HG03457 (cell line): ENCODE data around the gene WDR5B.
"Not testable (repeated sequence)": the region's sequence is repeated elsewhere in the genome, so short reads cannot be mapped to it uniquely, and the experiment has no call there.

Experiments
- ATAC-seq: cut with Tn5 transposase; IDR thresholded peaks from one replicate; pipeline ENCODE4 v1.9.1; 2021; ENCODE audit warnings: moderate number of reproducible peaks; ENCODE audit not compliant: unreplicated experiment

Gene WDR5B

DNA sequence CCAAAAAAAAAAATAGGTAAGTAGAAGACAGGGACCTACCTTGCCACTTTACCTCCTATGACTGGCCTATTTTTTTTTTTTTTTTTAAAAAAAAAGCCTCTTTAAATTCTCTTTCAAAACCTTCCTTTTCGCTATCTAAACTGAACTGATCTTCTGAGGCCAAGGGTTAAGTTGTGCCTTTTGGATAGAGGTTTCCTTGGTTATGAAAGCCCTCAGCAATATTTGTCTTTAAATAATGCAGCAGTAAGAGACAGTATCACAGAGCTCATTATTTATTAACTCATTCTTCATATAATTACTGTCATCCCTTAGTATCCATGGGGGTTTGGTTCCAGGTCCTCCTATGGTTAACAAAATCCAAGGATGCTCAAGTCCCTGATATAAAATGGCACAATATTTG, 41.8 kb downstream of the WDR5B start:
- no peak for ATAC-seq

DNA sequence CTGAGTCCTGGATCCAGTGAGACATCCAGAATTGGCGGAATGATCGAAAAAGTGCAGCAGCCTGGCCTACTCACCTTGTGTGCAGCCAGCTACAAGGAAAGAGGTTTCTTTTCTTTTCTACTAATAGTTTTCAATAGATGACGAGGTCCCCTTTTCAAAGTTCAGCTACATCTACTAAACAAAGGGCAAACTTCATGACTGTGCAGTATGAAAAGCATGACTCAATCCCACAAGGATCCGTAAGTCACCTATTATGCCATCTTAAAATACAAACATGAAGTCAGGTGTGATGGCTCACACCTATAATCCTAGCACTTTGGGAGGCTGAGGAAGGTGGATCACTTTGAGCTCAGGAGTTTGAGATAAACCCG, 49.5 kb downstream of the WDR5B start:
- no peak for ATAC-seq

DNA sequence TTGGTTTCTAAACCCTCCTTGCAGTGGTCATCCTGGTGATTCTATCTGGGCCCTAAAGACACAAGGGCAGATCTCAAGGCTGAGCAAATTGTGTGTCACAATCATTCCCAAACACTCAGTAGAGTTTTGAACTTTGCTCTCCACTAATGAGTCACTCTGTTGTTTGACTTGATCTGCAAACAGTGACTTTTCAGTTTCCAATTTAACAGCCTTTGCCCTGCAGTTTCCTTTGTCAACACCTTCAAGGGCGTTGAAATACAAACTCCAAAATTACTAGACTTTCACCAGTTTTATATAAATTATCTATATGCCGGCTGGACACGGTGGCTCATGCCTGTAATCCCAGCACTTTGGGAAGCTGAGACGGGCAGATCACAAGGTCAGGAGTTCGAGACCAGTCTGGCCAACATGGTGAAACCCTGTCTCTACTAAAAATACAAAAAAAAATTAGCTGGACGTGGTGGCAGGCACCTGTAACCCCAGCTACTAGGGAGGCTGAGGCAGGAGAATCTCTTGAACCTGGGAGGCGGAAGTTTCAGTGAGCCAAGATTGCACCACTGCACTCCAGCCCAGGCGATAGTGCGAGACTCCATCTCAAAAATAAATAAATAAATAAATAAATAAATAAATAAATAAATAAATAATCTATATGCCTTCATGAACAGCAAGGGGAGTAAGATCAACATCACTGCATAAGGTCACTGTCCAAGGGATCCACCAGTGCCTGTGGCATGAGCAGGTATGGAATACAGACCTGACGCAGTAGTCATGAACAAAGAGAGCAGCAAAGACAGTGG, 50.1 kb downstream of the WDR5B start:
- ATAC-seq, result not testable (repeated sequence)

DNA sequence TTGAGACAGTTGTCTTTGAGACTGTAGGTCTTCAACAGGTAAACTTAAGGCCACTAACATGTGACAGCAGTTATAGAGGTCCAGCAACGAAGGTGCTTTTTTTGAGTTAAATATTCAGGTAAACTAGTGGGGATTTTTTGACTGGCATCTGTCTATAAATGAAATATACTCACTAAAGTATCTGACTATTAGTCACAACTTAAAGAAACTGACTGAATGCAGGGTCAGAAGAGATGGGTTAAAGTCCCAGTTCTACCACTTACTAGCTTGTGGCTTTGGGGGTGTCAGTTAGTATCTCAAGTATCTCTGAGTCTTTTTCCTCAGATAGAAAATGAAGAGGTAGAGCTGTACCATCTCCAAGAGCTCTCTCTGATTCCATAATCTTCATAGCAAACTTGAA, 50.8 kb downstream of the WDR5B start:
- ATAC-seq, result no peak

DNA sequence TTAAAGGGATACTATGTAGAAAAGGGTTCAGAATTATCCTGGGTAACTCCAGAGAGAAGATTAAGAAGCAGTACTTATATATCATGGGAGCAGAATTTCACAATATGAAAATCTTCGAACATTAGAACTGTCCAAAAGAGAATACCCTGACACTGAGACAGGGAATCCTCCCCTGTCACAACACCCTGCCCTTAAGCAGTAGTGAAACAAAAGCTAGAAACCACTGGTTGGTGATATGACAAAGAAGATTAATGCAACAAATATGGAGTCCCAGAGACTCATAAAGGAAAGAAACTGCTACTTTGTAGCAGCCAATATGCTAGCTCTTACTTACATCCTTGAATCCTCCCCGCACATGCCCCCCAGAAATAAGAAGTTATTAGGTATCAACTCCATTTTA, 51.4 kb downstream of the WDR5B start:
- ATAC-seq, result no peak
